ENCODE data around the gene FAAP20. TPM values are rescaled to one million over a fixed set of nuclear protein-coding genes. Genes with fewer than 3 reads are reported as not detected.

FAAP20 gene
- total RNA-seq, 1 donor, result 25.3 TPM

DNA sequence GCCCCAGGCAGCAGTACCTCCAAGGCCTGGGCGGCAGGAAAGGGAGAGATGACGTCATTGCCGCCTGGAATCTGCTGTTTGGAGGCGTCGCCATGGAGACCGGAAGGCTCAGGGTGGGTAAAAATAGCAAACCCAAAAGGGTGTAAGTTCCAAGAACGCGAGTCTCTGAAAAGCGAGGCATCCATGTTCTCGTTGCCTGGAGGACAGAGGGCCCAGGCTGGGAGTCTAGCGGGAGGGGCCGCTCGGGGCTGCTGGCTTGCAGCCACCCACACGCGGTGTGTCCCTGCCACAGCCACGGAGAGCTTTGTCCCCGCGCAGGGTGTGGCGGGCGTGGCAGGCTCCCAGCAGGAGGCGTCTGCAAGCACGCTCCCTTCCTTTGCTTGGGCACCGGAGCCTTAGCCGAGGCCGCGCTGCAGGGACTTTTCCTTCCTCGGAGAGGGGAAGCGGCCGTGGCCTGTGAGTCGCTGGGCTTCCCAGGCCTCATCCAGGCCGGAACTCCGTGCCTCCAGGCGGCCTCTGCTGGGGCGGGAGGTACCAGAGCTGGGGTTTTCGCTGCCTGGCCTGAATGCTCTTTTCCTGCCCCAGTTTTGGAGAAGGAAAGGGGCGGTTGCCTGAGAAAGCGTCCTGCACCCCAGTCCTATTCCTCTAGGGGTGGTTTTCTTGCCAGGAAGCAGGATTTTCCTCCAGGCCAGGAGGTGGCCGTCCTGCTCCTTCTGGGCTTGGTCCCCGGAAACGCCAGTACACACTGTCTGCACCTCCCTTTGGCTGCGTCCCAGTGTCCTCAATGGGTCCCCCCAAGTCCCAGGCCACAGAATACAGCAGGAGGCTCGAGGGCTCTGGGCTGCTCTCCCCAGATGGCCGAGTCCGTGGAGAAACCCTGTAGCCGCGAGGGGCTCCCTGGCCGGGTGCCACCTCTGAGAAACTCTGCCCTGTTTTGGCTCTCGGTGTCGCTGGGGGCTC lies 18.2 kb upstream of the FAAP20 start:
- H2AFZ ChIP-seq (ENCODE audit: low read length), result peak overlapping the region; percentile 67
- no peaks in the 10 kb centered on the region for H3K27me3 ChIP-seq (ENCODE audit: insufficient read depth, low read length)
- TF ChIP-seq CTCF (IDR thresholded peaks at IDR 0.05; ENCODE audit: extremely low read depth, low read depth, low read length), result peak; percentile 41
- peaks cover 43% of the 10 kb centered on the region for H3K4me1 ChIP-seq (ENCODE audit: insufficient read depth, low read length)
- H3K36me3 ChIP-seq (ENCODE audit: insufficient read depth, low read length), result no peaks in the 10 kb centered on the region
- H4K20me1 ChIP-seq (ENCODE audit: insufficient read depth, low read length), result no peaks in the 10 kb centered on the region
- H3K4me3 ChIP-seq (ENCODE audit: insufficient read depth, low read length), result peak overlapping the region; percentile 68
- peak; percentile 100 for DNase-seq (ENCODE audit: insufficient read length, low spot score, missing footprints)
- H3K79me2 ChIP-seq (ENCODE audit: insufficient read depth, low read length), result peaks cover 2% of the 10 kb centered on the region
- peak overlapping the region; percentile 99 for H3K27ac ChIP-seq (ENCODE audit: low read depth, low read length)
- peak overlapping the region; percentile 75 for H3K4me2 ChIP-seq (ENCODE audit: insufficient read depth, low read length)
- no peaks in the 10 kb centered on the region for H3K9me3 ChIP-seq (ENCODE audit: low read depth, low read length)

DNA sequence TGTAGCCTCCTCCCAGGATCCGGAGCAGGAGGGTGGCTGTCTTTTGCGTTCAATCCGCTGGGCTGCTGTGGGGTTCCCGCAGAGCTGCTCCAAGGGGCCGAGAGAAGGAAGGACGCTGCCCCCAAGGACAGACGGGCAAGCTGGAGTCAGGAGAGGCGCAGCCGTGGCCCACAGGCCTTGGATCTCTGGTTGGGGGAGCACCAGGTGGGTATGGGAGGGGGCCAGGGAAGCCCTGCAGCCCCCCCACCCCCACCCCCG lies 17.6 kb upstream of the FAAP20 start:
- Histone ChIP-seq H3K27ac (ENCODE audit: low read depth, low read length) (peak overlapping the region; percentile 99), H2AFZ (ENCODE audit: low read length) (peak overlapping the region; percentile 80), H3K4me1 (ENCODE audit: insufficient read depth, low read length) (peaks cover 49% of the 10 kb centered on the region), H3K27me3 (ENCODE audit: insufficient read depth, low read length) (no peaks in the 10 kb centered on the region), H3K36me3 (ENCODE audit: insufficient read depth, low read length) (no peaks in the 10 kb centered on the region), H3K4me2 (ENCODE audit: insufficient read depth, low read length) (peak overlapping the region; percentile 70), H4K20me1 (ENCODE audit: insufficient read depth, low read length) (no peaks in the 10 kb centered on the region), H3K79me2 (ENCODE audit: insufficient read depth, low read length) (peaks cover 2% of the 10 kb centered on the region), H3K9me3 (ENCODE audit: low read depth, low read length) (no peaks in the 10 kb centered on the region), H3K4me3 (ENCODE audit: insufficient read depth, low read length) (peak overlapping the region; percentile 57)
- TF ChIP-seq CTCF (IDR thresholded peaks at IDR 0.05; ENCODE audit: extremely low read depth, low read depth, low read length), result no peak
- DNase-seq (ENCODE audit: insufficient read length, low spot score, missing footprints), result no peak

- no peaks in the 10 kb centered on the region for H3K9me3 ChIP-seq (ENCODE audit: low read depth, low read length)
- H2AFZ ChIP-seq (ENCODE audit: low read length), result no peak overlapping the region
- H3K36me3 ChIP-seq (ENCODE audit: insufficient read depth, low read length), result no peaks in the 10 kb centered on the region
- peaks cover 2% of the 10 kb centered on the region for H3K79me2 ChIP-seq (ENCODE audit: insufficient read depth, low read length)
- no peaks in the 10 kb centered on the region for H4K20me1 ChIP-seq (ENCODE audit: insufficient read depth, low read length)
- peaks cover 54% of the 10 kb centered on the region for H3K4me1 ChIP-seq (ENCODE audit: insufficient read depth, low read length)
- no peak for TF ChIP-seq CTCF (IDR thresholded peaks at IDR 0.05; ENCODE audit: extremely low read depth, low read depth, low read length)
- no peak overlapping the region for H3K4me2 ChIP-seq (ENCODE audit: insufficient read depth, low read length)
- no peak for DNase-seq (ENCODE audit: insufficient read length, low spot score, missing footprints)
- no peak overlapping the region for H3K4me3 ChIP-seq (ENCODE audit: insufficient read depth, low read length)
- no peaks in the 10 kb centered on the region for H3K27me3 ChIP-seq (ENCODE audit: insufficient read depth, low read length)
- no peak overlapping the region for H3K27ac ChIP-seq (ENCODE audit: low read depth, low read length)
These were observed 16.2 kb upstream of the FAAP20 start for GRCh38 chr1:2210786-2211185.

- Histone ChIP-seq H2AFZ (ENCODE audit: low read length) (no peak overlapping the region), H3K4me1 (ENCODE audit: insufficient read depth, low read length) (peaks cover 54% of the 10 kb centered on the region), H3K27ac (ENCODE audit: low read depth, low read length) (no peak overlapping the region), H3K4me2 (ENCODE audit: insufficient read depth, low read length) (no peak overlapping the region), H4K20me1 (ENCODE audit: insufficient read depth, low read length) (no peaks in the 10 kb centered on the region), H3K27me3 (ENCODE audit: insufficient read depth, low read length) (no peaks in the 10 kb centered on the region), H3K9me3 (ENCODE audit: low read depth, low read length) (no peaks in the 10 kb centered on the region), H3K4me3 (ENCODE audit: insufficient read depth, low read length) (no peak overlapping the region), H3K79me2 (ENCODE audit: insufficient read depth, low read length) (peaks cover 2% of the 10 kb centered on the region), H3K36me3 (ENCODE audit: insufficient read depth, low read length) (no peaks in the 10 kb centered on the region)
- TF ChIP-seq CTCF (IDR thresholded peaks at IDR 0.05; ENCODE audit: extremely low read depth, low read depth, low read length), result no peak
- DNase-seq (ENCODE audit: insufficient read length, low spot score, missing footprints), result no peak
These were observed 15.6 kb upstream of the FAAP20 start for GRCh38 chr1:2210084-2210653.

Data from osteoblast (primary cell).